ENCODE data around the gene NECAB2.
A peak's percentile ranks its signal among the peaks of the same experiment; 100 is the strongest.

The NECAB2 gene

GRCh38 chr16:83952940-83953795 lies 14.9 kb upstream of the NECAB2 start, which contains the start of gene OSGIN1:
Gene OSGIN1, plus strand, starts transcription at chr16:83953240. Its CDS starts 4,432 bp downstream, at chr16:83957672.
- peak; percentile 93 for DNase-seq (ENCODE audit: low read depth)

GRCh38 chr16:83953796-83954576 lies 14.1 kb upstream of the NECAB2 start:
- no peak for DNase-seq (ENCODE audit: low read depth)

GRCh38 chr16:83954577-83955016 lies 13.4 kb upstream of the NECAB2 start:
- DNase-seq (ENCODE audit: low read depth): no peak

GRCh38 chr16:83955218-83956130 lies 12.6 kb upstream of the NECAB2 start:
- DNase-seq (ENCODE audit: low read depth): no peak

- DNase-seq (ENCODE audit: low read depth): peak; percentile 21
Measured at GRCh38 chr16:83956336-83957289, 11.4 kb upstream of the NECAB2 start.

- no peak for DNase-seq (ENCODE audit: low read depth)
Measured at GRCh38 chr16:83957296-83957855, 10.7 kb upstream of the NECAB2 start.

GRCh38 chr16:83958137-83958845 lies 9.8 kb upstream of the NECAB2 start:
- DNase-seq (ENCODE audit: low read depth): no peak

GRCh38 chr16:83958846-83959565 lies 9.0 kb upstream of the NECAB2 start:
- DNase-seq (ENCODE audit: low read depth): no peak

GRCh38 chr16:83959656-83960434 lies 8.2 kb upstream of the NECAB2 start:
- DNase-seq (ENCODE audit: low read depth): no peak

GRCh38 chr16:83960521-83961249 lies 7.4 kb upstream of the NECAB2 start:
- DNase-seq (ENCODE audit: low read depth): no peak

GRCh38 chr16:83961591-83961990 lies 6.5 kb upstream of the NECAB2 start:
- DNase-seq (ENCODE audit: low read depth): no peak

GRCh38 chr16:83963277-83964119 lies 4.5 kb upstream of the NECAB2 start:
- DNase-seq (ENCODE audit: low read depth): no peak

- DNase-seq (ENCODE audit: low read depth): no peak
Measured at GRCh38 chr16:83964684-83965443, 3.2 kb upstream of the NECAB2 start.

GRCh38 chr16:83965444-83966152 lies 2.4 kb upstream of the NECAB2 start:
- no peak for DNase-seq (ENCODE audit: low read depth)

GRCh38 chr16:83966153-83966696 lies 1.8 kb upstream of the NECAB2 start:
- no peak for DNase-seq (ENCODE audit: low read depth)
